NCI-H2107 (cell line): ENCODE data around the gene FAM136A.
"Not testable (repeated sequence)": the region's sequence is repeated elsewhere in the genome, so short reads cannot be mapped to it uniquely, and the experiment has no call there.

Experiments
- DNase-seq: peaks from one replicate; lab custom pipeline; 2025; lab: John Stamatoyannopoulos, UW

The FAM136A gene

GRCh38 chr2:70297828-70298227, 4.0 kb downstream of the FAM136A start:
- DNase-seq = not testable (repeated sequence)

GRCh38 chr2:70283500-70284191, 18.2 kb downstream of the FAM136A start:
- no peak for DNase-seq

GRCh38 chr2:70282439-70282838, 19.4 kb downstream of the FAM136A start:
- DNase-seq = no peak

GRCh38 chr2:70280242-70280798, 21.5 kb downstream of the FAM136A start:
- no peak for DNase-seq

- DNase-seq = no peak
These were observed 31.5 kb downstream of the FAM136A start for GRCh38 chr2:70270323-70270722.

GRCh38 chr2:70269422-70270302, 32.2 kb downstream of the FAM136A start:
- DNase-seq = not testable (repeated sequence)

- not testable (repeated sequence) for DNase-seq
These were observed 34.9 kb downstream of the FAM136A start for GRCh38 chr2:70266925-70267324.

- no peak for DNase-seq
These were observed 40.4 kb downstream of the FAM136A start for GRCh38 chr2:70261501-70261900.

GRCh38 chr2:70258532-70258875, 43.4 kb downstream of the FAM136A start:
- no peak for DNase-seq

GRCh38 chr2:70255637-70256314, 46.1 kb downstream of the FAM136A start:
- DNase-seq = no peak

- no peak for DNase-seq
These were observed 51.4 kb downstream of the FAM136A start for GRCh38 chr2:70250434-70250833.

- DNase-seq = peak; percentile 93
These were observed 53.6 kb downstream of the FAM136A start, which contains the start of gene TIA1 for GRCh38 chr2:70248181-70248847. Gene TIA1 (minus strand): TSS chr2:70248628. CDS start chr2:70248430, 198 bp downstream.

- DNase-seq = peak; percentile 37
These were observed 54.3 kb downstream of the FAM136A start for GRCh38 chr2:70247364-70248180.
